ENCODE results near the gene OSMR. TPM values are rescaled to one million over a fixed set of nuclear protein-coding genes. Genes with fewer than 3 reads are reported as not detected.
A peak's percentile ranks its signal among the peaks of the same experiment; 100 is the strongest.

OSMR gene
- total and polyA plus RNA-seq, 9 of the 15 experiments (the other 6 are each of a cell fraction or from before 2014, with no cell fraction given): 0.18 to 1.7 (median 0.94) TPM

DNA sequence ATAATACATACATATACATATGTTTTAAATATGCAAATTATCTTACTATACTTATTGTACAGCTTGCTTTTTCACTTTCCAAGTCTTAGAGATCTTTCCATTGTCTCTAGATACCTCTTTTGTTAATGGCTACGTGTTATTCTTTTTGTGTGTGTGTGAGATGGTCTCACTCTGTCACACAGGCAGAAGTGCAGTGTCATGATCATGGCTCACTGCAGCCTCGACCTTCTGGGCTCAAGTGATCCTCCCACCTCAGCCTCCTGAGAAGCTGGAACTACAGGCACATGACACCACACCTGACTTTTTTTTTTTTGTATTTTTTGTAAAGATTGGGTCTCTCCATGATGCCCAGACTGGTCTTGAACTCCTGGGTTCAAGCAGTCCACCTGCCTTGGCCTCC lies 2.8 kb downstream of the OSMR start:
- no peak for FAIRE-seq
- H2AFZ ChIP-seq (ENCODE audit: low read depth, low read length): no peak overlapping the region
- intact Hi-C loops (cut with micrococcal nuclease) (loop anchor here (5.0 to 10.0 kb wide), 2 partner anchors 74 to 226 kb away; partner anchors contain the start of gene RICTOR), in situ Hi-C loops (cut with MboI) (no loop called here)
- peak; percentile 44; the same call in 1 of the 2 replicates for TF ChIP-seq NFE2 (IDR thresholded peaks at IDR 0.05; ENCODE audit: low read depth)
- no peak for TF ChIP-seq KDM1A (IDR thresholded peaks at IDR 0.05)
- no peak for TF ChIP-seq RBM17 (IDR thresholded peaks at IDR 0.05; ENCODE audit: borderline replicate concordance, low read depth, low read length)
- no peak for TF ChIP-seq ZNF408 (CRISPR knock-in tag; IDR thresholded peaks at IDR 0.05; ENCODE audit: low read depth)
- TF ChIP-seq HNRNPH1 (optimal IDR thresholded peaks at IDR 0.05; ENCODE audit: low read depth, low read length): no peak
- no peak for TF ChIP-seq ZNF217 (CRISPR knock-in tag; IDR thresholded peaks at IDR 0.05)
- TF ChIP-seq, protein P1, sequence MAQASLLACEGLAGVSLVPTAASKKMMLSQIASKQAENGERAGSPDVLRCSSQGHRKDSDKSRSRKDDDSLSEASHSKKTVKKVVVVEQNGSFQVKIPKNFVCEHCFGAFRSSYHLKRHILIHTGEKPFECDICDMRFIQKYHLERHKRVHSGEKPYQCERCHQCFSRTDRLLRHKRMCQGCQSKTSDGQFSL (CRISPR knock-in tag; IDR thresholded peaks at IDR 0.05): no peak
- TF ChIP-seq, protein P1 (tag; IDR thresholded peaks at IDR 0.05): no peak
- peak; percentile 17; the same call in 1 of the 2 replicates for TF ChIP-seq ZNF316 (IDR thresholded peaks at IDR 0.05)
- no peak for TF ChIP-seq ESRRB (CRISPR knock-in tag; IDR thresholded peaks at IDR 0.05; ENCODE audit: borderline replicate concordance)
- TF ChIP-seq CBX1 (IDR thresholded peaks at IDR 0.05; ENCODE audit: low read depth): no peak
- TF ChIP-seq NFXL1 (CRISPR knock-in tag; IDR thresholded peaks at IDR 0.05): no peak
- TF ChIP-seq MAFG (tag; conservative IDR thresholded peaks at IDR 0.05): peak; percentile 53; the same call in 1 of the 2 replicates
- no peak for TF ChIP-seq ZNF764 (CRISPR knock-in tag; IDR thresholded peaks at IDR 0.05; ENCODE audit: low read depth)
- peaks cover 0 to 11% of the 10 kb centered on the region in 2 experiments; a peak in 2 of 5 replicates for H3K4me1 ChIP-seq (replicated peaks in 1 of 2; ENCODE audit: control insufficient read depth in 2 of 2, insufficient read depth in 2 of 2, low read length in 2 of 2)
- no peaks in the 10 kb centered on the region for H3K9me1 ChIP-seq (ENCODE audit: control insufficient read depth, insufficient read depth, low read length)
- CTCF ChIA-PET (ENCODE audit: low intra/inter-chr PET ratio): interaction anchor here (0.6 kb wide), 1 partner anchor 287 kb away, joined by 3 read pairs; no protein-coding TSS in a partner anchor
- no peak overlapping the region for H3K9ac ChIP-seq (ENCODE audit: insufficient read depth in 1 of 2, low read depth in 2 of 2, low read length in 2 of 2)
- ATAC-seq: no peak
- no peaks in the 10 kb centered on the region for H3K9me3 ChIP-seq (replicated peaks; ENCODE audit: control insufficient read depth, insufficient read depth, low read depth, low read length)
- DNase-seq (ENCODE audit: extremely low read depth in 1 of 4, low spot score in 3 of 4): no peak
- BruUV-seq (replicated peaks): no TSS peak
- H4K20me1 ChIP-seq (replicated peaks; ENCODE audit: control insufficient read depth, insufficient read depth, low read length): no peaks in the 10 kb centered on the region
- H3K4me2 ChIP-seq (ENCODE audit: insufficient read depth, low read length): no peak overlapping the region
- H3K27ac ChIP-seq (ENCODE audit: extremely low read depth, low read depth, low read length): no peak overlapping the region
- no peaks in the 10 kb centered on the region for H3K36me3 ChIP-seq (ENCODE audit: control insufficient read depth, insufficient read depth, low read length)
- H3K79me2 ChIP-seq (ENCODE audit: control insufficient read depth, insufficient read depth, low read length): no peaks in the 10 kb centered on the region
- peaks cover 18 to 22% of the 10 kb centered on the region in 2 experiments for H3K27me3 ChIP-seq (ENCODE audit: control insufficient read depth in 2 of 2, insufficient read depth in 2 of 2, low read length in 2 of 2)
- POLR2A ChIA-PET: interaction anchor here (0.6 kb wide), 1 partner anchor 9 kb away, joined by 4 read pairs; no protein-coding TSS in a partner anchor
- WGBS (ENCODE audit: insufficient coverage, low coverage, missing lambda C conversion rate): 6% methylated on average over 2 of the region's 2 CpGs
- no peak overlapping the region for H3K4me3 ChIP-seq
